SK-N-MC (cell line): ENCODE data around the gene ZNF750.

Experiments used
- DNase-seq: peaks from one replicate; pipeline ENCODE4 v3.0.0-alpha.2; 2011; ENCODE audit warnings: low read depth, low spot score
- H3K27ac ChIP-seq: fragments of 200-600 bp; sonication (generic); 2 replicates; pipeline ENCODE4 v1.5.1; 2016; ENCODE audit warnings: mixed run types
- H3K36me3 ChIP-seq: fragments of 200-600 bp; sonication (generic); 2 replicates; pipeline ENCODE4 v1.6.1; 2017; ENCODE audit warnings: antibody characterized with exemption, low read length, mixed read lengths; ENCODE audit not compliant: insufficient read depth
- H3K4me3 ChIP-seq: fragments of 200-600 bp; sonication (generic); 2 replicates; pipeline ENCODE4 v1.5.1; 2016
- H3K9ac ChIP-seq: fragments of 200-600 bp; sonication (generic); 2 replicates; pipeline ENCODE4 v1.8.0; 2017; ENCODE audit warnings: mixed run types, mixed read lengths; ENCODE audit not compliant: insufficient read length
- H3K9me3 ChIP-seq: fragments of 200-600 bp; sonication (generic); 2 replicates; pipeline ENCODE4 v1.6.1; 2017; ENCODE audit warnings: low read depth, mild to moderate bottlenecking, antibody characterized with exemption, low read length, moderate library complexity, mixed read lengths
- EZH2 ChIP-seq: fragments of 200-600 bp; sonication (generic); IDR thresholded peaks from one replicate; pipeline ENCODE4 v1.6.1; 2017; ENCODE audit warnings: antibody characterized with exemption
- FOXP2 ChIP-seq: optimal IDR thresholded peaks from 2 replicates; pipeline ENCODE3; 2011; ENCODE audit warnings: mild to moderate bottlenecking, moderate library complexity; ENCODE audit not compliant: insufficient read depth; ENCODE audit errors: extremely low read length, control extremely low read depth
- POLR2AphosphoS5 ChIP-seq: IDR thresholded peaks from 2 replicates; pipeline ENCODE4 v1.6.1; 2012; ENCODE audit warnings: mild to moderate bottlenecking, low read depth, low read length, borderline replicate concordance

ZNF750 gene

DNA sequence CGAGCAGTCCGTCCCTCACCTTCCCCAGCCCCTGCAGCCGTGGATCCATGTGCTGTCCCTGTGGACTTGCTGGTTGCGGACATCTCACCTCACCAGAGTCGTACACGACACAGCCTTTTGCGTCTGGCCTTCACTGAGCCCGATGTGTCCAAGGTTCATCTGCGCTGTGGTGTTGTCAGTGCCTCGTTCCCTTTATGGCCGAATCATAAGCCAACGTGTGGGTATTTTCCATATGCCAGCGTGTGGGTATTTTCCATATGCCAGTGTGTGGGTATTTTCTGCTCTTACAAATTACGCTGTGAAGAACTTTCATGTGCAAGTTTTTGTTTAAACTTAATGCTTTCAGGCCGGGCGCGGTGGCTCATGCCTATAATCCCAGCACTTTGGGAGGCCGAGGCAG, 56.3 kb downstream of the ZNF750 start:
- H3K4me3 ChIP-seq: no peak overlapping the region
- TF ChIP-seq POLR2AphosphoS5: no peak
- TF ChIP-seq EZH2: no peak
- TF ChIP-seq FOXP2: no peak
- no peaks in the 10 kb centered on the region for H3K9me3 ChIP-seq
- DNase-seq: no peak
- H3K9ac ChIP-seq: no peak overlapping the region
- peaks cover 17% of the 10 kb centered on the region for H3K36me3 ChIP-seq
- H3K27ac ChIP-seq: no peak overlapping the region

DNA sequence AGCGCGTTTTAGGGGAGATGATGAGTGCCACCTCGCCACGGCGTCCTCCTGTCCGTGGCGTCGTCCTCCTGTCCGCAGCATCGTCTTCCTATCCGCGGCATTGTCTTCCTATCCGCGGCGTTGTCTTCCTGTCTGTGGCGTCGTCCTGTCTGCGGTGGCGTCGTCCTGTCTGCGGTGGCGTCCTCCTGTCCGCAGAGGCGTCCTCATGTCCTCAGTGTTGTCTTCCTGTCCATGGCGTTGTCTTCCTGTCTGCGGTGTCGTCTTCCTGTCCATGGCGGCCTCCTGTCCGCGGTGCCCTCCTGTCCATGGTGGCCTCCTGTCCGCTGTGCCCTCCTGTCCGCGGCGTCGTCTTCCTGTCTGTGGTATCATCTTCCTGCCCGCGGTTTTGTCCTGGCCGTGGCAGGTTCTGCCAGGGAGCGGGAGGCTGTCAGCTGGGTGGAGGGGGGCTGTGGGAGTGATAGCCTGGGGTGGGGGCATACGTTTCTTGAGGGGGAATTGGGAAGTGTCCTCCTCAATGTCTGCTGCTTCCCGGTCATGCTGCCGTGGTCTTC, 57.1 kb downstream of the ZNF750 start:
- H3K27ac ChIP-seq: no peak overlapping the region
- no peaks in the 10 kb centered on the region for H3K9me3 ChIP-seq
- no peak for DNase-seq
- H3K4me3 ChIP-seq: no peak overlapping the region
- H3K9ac ChIP-seq: no peak overlapping the region
- TF ChIP-seq FOXP2: no peak
- TF ChIP-seq POLR2AphosphoS5: no peak
- no peak for TF ChIP-seq EZH2
- peaks cover 17% of the 10 kb centered on the region for H3K36me3 ChIP-seq

DNA sequence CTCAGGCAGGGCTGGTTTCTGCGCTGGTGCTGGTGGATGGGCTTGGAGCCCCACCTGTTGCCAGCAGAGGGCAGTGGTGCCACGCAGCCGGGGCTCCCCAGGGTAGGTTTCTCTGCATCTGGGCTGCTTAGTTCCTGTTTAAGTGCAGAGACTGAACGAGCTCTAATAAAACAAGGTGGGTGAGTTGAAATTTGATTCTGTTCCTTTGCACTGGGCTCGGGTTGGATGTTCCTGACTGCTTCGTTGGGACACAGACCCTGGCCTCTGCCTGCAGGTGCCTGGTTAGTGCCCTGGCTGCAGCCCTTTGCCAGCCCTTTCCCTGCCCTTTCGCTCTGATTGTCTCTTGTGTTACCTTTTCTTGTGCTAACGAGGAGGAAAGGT, 57.9 kb downstream of the ZNF750 start:
- no peak overlapping the region for H3K27ac ChIP-seq
- no peaks in the 10 kb centered on the region for H3K9me3 ChIP-seq
- no peak overlapping the region for H3K9ac ChIP-seq
- DNase-seq: no peak
- peaks cover 17% of the 10 kb centered on the region for H3K36me3 ChIP-seq
- TF ChIP-seq FOXP2 (no peak), POLR2AphosphoS5 (no peak), EZH2 (no peak)
- no peak overlapping the region for H3K4me3 ChIP-seq

DNA sequence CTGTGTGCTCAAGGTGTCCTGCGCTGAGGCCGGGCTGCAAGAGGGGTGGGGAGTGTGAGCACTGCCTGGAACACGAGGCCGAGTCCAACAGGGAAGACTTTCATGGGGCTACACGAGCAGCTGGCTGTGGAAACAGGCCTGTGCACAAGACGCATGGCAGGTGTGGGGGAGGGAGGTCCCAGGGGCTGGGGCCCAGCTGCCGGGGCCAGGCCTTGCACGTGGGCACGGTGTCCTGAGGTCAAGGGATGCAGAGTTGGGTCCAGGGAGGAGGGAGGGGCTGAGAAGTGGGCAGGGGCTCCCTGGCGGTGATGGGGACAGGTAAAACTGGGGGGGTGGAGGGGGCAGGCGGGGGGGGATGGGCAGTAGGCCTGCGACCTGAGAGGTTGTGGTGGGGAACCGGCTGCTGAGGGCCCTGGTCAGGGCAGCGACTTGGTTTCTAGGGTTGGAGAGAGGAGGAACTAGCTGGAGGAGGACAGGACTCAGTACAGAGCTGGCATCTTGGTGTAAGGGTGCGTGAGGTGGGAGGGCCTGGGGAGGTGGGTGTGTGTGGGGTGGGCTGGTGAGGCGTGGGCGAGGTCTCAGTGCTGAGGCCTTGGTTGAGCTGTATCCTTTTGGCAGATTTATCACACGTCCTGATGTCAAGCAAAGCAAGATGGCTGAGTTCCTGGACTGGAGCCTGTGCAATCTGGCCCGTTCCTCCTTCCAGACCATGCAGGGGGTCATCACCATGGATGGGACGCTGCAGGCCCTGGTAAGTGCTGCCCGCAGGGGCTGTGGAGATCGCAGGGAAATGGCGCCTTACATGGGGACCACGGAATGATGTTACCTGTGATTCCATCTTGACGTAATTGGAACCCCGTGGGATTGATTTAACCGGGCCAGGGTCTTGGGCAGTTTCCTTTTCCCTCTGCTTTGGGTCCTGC, 58.6 kb downstream of the ZNF750 start:
- no peak overlapping the region for H3K9ac ChIP-seq
- H3K27ac ChIP-seq: no peak overlapping the region

DNA sequence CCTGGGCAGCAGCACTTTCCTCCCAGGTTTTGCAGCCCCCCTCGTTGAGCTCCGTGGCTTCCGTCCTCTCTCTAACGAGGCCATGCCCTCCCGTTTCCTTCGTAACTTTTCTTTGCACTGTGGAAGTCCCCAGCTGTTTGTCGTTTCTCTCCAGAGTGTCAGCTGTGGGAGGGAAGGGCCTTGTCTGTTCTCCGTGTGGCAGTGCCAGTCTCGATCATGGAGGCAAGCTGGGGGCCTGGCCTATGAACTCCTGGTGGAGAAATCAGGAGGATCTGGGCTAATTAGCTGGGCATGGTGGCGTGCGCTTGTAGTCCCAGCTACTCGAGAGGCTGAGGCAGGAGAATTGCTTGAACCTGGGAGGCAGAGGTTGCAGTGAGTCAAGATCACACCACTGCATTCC, 59.6 kb downstream of the ZNF750 start:
- peaks cover 27% of the 10 kb centered on the region for H3K36me3 ChIP-seq
- no peaks in the 10 kb centered on the region for H3K9me3 ChIP-seq
- no peak for TF ChIP-seq FOXP2
- TF ChIP-seq POLR2AphosphoS5: no peak
- TF ChIP-seq EZH2: no peak
- no peak overlapping the region for H3K4me3 ChIP-seq
- DNase-seq: no peak
- H3K9ac ChIP-seq: no peak overlapping the region
- H3K27ac ChIP-seq: no peak overlapping the region

More for the DNA sequence above, 58.6 kb downstream of the ZNF750 start:
- no peak for DNase-seq
- H3K36me3 ChIP-seq: peaks cover 22% of the 10 kb centered on the region
- no peaks in the 10 kb centered on the region for H3K9me3 ChIP-seq
- TF ChIP-seq POLR2AphosphoS5: no peak
- TF ChIP-seq EZH2: no peak
- TF ChIP-seq FOXP2: no peak
- H3K4me3 ChIP-seq: no peak overlapping the region

DNA sequence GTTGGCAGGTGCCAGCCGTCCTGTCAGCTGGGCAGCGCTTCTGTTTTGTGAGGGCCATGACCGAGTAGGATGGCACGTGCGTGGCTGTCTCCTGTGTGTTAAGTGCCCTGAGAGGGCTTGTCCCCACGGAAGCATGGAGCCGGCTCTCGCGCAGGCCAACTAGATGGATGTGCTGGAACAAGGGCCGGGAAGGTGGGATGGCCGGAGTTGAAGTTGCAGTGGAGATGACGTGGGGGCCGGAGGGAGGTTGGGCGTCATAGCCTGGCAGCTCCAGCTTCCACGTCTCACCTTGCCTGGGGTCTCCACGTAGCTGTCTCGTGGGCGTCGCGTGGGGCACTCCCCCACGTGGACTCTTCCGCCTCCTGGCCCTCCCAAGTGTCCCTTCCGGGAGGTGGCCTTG, 60.3 kb downstream of the ZNF750 start:
- peaks cover 29% of the 10 kb centered on the region for H3K36me3 ChIP-seq
- TF ChIP-seq EZH2 (no peak), FOXP2 (no peak), POLR2AphosphoS5 (no peak)
- no peaks in the 10 kb centered on the region for H3K9me3 ChIP-seq
- no peak overlapping the region for H3K9ac ChIP-seq
- DNase-seq: no peak
- H3K27ac ChIP-seq: no peak overlapping the region
- no peak overlapping the region for H3K4me3 ChIP-seq
